Stimulated activated CD8-positive, alpha-beta memory T cell treated with anti-CD3 and anti-CD28 coated beads, Interleukin-4, amount 100 ng/mL, for 4 hours (primary cell): ENCODE results near the gene CSNK1G3.

ENCODE experiments used
- DNase-seq, 2 donors: peaks; one replicate each; pipeline ENCODE4 v3.0.0-alpha.2; 2020; ENCODE audit warnings: low read depth in 2 of 2, low spot score in 1 of 2

Gene CSNK1G3

DNA sequence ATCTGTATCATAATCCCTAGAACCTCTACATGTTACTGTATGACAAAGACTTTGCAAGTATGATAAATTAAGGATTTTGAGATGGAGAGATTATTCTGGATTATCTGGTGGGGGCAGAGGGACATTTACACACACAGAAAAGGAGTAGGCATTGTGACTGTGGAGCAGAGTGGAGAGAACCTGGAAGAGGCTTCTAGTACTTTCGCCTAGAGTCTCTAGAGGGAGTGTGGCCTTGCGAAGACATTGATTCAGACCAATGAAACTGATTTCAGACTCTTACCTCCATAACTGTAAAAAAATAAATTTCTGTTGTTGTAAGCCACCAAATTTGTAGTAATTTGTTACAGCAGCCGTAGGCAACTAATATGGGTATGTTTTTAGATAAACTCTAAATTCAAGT is 45.9 kb downstream of the CSNK1G3 start:
- DNase-seq = no peak

DNA sequence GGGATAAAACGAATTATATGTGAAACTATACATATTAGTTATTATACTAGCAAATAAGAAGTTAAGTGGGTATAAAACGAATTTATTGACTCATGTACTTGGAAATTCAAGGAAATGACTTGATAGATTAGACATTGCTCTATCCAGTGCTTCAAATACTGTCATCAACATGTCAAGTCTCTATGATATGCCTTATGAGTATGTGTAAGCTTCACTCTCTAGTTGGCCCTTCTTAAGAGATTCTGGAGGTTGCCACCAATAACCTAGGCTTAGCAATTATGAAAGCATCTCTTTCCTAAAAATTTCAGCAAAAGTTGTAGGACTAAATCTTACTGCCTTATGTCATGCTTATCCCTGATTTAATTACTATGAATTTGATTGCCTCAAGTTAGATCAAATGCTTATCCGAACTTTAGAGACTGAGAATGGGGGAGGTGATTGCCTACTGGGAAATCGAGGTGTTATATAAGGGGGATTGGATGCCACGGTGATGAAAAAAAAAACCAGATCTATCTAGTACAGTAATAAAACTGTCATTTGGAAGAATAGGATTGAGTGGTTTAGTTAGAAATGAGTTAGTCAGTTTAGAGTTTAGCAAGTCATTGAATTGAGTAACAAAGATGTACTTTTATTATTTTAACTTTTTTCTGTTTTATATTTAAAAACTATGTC is 46.9 kb downstream of the CSNK1G3 start:
- no peak for DNase-seq

DNA sequence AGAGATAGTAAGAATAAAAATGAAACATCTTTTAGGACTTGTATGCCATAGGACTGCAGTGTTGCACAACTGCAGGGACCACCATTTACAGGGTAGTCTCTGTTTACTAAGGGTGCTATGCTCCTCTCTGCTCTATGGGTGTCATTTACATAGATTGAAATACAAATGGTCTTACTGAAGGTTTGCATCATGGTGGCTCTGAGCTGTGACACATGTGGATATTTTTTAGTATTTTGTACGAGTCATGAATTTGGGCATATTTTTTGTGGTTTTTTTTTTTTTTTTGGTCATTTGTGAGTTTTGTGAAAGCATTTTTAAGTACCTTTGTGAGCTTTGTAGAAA is 47.4 kb downstream of the CSNK1G3 start:
- no peak for DNase-seq

DNA sequence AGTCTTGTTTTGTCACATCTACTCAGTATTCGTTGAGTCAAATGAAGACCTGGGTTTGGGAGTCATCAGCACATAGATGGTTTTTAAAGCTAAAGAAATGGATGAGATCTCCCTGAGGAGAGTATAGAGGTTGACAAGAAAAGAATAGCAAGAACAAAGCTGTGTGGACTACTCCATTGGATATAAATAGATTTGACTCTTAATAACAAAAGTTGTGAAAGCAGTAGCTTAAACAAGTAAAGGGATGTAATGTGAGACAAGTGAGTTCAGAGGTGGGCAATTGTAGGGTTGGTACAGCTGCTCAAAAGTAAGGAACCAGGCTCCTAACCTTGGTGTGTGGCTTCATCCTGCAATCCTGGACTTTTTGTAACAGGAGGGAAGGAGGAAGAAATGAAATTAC is 49.3 kb downstream of the CSNK1G3 start:
- no peak for DNase-seq

DNA sequence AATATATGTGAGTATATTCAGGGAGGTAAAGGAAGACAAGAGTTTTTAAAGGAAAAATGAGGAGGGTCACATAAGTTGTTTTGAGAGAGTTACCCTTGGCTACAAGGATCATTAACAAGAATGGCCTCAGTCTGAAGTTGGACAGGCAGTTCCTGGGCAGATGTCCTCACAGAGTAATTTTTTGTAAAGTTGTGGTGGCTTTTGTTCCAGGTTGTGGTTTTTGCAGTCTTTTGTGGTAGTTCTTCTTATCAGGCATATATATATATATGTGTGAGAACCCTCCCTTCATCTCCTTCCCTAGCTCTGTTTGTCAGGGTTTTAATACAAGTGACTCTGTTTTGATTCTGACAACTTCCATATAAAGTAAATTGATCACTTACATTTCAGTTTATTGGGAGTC is 60.0 kb downstream of the CSNK1G3 start:
- no peak for DNase-seq

DNA sequence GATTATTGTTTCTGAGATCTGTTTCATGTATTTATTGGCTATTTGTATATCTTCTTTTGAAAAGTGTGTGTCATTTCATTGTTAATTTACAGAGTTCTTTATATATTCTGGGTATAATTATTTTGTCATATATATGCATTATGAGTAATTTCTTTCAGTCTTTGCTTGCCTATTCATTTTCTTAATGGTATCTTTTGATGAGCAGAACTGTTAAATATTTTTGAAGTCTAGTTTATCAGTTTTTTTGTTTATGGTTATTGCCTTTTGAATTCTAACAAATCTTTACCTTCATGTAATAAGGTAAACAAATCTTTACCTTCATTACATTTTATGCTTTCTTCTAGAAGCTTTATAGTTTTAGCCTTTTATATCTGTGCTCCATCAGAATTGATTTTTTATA is 66.4 kb downstream of the CSNK1G3 start:
- DNase-seq = no peak

DNA sequence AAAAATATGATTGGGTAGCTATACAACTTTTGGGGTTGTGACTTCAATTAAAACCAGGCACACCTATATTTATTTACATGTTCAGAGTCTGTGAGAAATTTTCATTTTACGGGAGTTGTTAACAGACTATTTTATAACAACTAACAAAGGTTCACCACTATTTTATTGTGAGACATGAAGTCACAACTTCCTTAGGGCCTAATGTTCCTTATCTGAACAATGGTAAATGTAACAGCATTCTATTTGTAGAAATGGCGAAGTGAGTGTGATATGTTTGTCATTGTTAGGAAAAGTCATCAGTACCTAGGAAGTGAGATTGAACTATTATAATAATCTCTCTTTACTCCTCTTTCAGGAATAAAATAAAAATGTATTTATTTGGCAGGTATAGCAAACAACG is 67.4 kb downstream of the CSNK1G3 start:
- DNase-seq = no peak

DNA sequence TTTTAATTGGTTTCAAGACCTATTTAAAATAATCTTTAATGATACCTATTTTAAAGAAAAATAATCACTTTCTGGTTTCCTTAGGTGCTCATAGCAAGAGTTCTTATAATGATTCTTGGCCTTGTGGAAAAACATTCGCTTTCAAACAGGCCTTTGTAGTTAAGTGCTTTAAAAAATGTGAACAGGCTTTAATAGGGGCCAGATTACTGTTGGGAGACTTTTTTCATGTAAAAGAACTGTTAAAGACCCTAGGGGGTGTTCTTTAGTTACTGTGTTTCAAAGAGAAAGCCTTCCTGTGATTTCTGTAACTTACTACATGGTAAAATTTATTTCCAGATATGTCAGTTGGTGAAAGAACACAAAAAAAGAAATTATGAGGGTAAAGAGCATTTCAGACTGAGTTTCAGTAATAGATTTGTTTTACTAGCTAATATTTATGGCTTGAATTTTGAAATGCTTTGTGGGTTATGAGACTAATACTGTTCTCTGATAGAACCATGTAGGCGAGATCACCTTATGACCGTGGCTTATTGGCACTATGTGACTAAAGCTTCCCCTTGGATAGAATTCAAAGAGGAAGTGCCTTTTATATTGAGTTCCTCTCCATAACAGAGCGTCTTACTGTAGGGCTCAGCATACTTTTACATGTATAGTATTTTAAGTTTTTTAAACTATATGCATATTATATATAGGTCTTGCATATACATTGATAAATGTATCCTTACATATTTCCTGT is 70.7 kb downstream of the CSNK1G3 start:
- DNase-seq = no peak

DNA sequence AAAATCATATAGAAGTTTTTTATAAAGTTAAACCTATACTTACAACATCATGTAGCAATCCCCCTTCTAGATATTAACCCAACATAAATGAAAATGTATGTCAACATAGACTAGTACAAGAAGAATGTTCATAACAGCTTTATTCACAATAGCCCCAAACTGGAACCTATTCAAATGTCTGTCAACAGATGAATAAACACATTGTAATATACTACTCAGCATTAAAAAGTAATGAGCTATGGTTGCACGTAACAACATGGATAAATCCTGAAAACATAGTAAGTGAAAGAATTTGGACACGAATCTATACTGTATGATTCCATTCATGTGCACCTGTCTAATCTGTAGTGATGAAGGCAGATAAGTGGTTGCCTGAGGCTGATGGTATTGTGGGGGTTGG is 73.9 kb downstream of the CSNK1G3 start:
- no peak for DNase-seq

DNA sequence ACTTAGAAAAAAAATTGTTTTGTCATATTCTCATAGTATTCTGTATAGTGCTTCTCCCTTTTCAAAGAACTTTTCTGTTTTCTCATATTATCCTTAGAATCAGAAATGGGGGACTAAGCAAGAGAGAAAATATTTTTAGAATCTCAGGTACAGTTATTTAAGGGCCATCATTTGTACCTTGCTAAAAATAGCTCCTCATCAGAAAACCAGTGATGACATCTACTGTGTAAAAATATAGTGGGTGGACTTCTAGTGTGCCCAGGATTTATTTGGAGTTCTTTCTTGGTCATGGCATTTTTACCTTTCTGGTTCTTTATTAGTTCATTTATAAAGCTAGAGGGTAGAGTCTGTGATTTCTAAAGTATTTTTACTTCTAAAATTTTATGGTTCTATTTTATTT is 82.5 kb downstream of the CSNK1G3 start:
- no peak for DNase-seq

DNA sequence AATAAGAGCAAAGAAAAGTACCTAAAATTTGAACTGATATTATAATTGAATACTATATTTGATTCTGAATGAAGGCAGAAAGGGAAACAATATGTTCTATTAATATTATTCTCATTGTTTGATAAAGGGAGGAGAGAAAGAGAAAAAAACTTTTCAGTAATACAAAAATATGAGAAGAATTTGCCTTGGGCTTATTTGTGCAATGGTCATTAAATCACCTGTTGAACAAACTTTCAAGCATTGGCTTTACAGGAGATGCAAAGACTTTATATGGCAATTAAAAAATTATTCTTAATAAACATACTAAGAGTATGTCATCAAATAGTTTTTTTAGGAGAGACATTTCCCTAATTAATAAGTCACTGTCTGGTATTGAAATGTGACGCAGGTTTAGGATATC is 85.0 kb downstream of the CSNK1G3 start:
- no peak for DNase-seq

DNA sequence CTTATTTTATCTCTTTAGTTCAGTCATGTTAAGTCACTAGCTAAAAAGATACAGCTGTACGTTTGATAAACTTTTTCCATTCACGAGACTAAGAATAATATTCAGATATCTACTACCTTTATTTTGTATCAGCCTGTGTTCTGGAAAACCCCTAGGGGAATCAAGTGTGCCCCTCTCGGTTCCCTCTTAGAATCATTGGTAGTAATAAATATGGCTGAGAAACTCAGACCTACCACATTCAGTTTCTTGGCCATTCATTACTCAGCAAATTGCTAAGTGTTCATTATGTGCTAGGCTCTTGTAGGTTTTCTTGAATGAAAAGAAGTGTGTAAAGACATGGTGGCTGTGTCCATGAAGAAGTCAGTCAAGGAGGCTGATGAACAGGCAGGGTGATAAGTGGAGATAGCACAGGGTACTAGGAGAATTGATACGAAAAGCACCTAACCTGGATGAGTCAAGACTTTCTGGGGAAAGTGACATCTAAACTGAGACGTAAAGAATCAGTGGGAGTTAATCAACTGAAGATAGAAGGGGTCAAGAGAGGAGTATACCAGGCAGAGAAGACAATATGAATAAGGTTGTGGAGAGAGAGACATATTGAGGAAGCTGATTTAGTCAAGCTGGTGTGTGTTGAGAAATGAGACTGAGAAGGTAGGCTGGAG is 86.2 kb downstream of the CSNK1G3 start:
- no peak for DNase-seq

DNA sequence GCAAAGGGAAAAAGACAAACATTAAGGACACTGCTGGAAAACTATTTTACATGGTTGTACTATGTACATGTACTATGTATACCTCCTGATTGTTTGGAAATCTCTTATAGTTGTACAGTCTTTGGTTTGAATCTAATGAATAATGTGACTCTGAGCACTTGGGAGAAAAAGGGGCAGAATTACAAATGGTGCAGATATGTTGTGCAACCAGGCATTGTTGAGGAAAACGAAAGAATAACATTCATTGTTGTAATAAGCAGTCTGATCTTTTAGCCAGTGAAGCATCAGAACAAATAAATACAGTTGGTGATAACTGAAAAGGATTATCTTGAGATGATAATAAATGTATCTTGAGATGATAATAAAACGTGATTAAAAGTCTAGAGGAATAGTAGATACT is 87.2 kb downstream of the CSNK1G3 start:
- DNase-seq = no peak

DNA sequence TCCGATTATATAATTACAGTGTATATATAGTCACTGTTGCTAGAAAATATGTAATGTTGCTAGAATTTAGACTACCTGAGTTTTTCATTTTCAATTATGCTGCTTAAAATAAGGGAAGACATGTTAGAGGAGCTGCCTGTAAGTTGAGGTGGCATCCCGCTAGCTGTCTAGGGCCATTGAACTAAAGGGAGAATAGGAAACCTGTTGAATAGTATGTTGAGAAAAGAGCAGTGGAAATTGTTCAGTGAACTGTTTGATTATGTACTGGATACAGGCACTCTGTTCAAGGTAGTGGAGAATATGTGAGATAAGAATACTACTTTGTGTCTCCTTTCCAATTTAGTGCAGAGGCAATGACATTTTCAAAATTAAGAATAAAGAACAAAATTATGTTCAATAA is 89.6 kb downstream of the CSNK1G3 start:
- no peak for DNase-seq

DNA sequence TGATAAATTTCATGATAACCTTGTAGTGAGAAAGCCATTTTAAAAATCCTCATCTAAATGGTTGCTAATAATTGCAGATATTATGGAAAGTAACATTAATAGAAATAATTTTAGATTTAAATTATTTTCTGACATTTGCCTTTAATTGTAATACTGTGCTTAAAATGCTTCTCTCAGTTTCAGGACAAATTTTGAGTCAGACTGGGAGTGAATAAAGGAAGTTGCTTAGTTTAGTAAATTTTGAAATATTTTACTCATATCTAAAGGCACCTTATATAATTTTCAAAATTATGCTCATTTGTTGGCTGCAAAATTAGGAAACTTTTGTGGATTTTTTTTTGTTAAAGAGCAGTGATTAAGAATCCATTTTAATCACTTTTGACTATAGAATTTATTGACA is 93.8 kb downstream of the CSNK1G3 start:
- no peak for DNase-seq

DNA sequence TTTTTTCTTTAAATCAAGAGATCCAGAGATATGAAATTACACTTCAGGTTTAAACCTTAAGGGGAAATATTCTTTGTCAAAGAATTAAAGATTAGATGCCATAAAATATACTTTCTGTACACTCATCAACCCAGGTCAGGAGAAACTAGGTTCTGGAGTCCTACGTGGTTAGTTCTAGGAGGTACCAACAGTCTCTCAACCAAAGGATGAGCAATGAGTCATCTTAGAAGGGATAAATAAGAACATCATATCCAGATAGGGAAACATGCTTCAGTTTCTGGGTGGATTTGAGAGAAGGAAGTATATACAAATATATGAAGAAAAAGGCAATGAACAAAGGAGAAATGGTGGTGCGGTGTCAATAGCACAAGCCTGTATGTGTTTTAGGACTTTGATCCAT is 98.2 kb downstream of the CSNK1G3 start:
- DNase-seq = no peak

DNA sequence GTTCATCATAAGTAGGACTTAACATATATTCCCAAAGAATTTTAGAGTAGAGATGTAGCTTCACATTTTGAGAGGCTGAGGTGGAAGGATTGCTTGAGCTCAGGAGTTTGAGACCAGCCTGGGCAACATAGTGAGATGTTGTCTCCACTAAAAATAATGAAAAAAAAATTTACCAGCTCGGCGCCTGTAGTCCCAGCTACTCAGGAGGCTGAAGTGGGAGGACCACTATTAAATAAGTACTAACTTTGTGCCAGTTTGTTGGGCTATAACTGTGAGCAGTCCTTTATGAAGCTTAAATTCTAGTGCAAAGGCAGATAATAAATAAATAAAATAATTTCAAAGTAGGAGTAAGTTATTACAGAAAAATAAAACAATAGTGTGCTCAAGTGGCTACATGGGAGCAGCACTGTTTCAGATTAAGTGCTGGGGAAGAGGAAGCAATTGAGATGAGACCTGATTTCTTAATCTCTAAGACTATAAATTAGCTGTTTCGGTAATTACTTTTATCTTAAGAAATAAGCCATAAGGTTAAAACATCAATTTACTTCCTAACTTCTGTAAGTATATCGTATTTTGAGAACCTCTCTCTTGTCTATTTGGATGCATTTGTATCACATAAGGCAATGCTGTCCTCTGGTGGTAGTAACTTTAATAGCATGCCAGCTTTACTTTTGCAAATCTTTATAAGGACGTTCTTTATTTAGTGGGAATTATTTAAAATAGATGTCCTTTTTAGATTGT is 98.9 kb downstream of the CSNK1G3 start:
- no peak for DNase-seq

DNA sequence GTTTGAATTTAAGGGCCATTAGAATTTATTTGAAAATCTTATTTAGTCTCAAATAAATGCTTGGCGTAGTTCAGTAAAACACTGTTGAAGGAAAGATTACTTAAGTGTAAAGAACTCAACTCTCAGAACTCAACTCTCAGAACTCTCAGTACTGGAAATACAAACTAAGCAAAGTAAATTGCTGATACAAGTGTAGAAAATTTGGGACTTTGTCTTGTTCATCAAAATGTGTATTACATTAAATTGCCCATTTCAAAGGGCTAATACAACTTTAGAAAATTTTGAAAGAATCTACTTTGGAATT is 99.4 kb downstream of the CSNK1G3 start:
- DNase-seq = no peak

DNA sequence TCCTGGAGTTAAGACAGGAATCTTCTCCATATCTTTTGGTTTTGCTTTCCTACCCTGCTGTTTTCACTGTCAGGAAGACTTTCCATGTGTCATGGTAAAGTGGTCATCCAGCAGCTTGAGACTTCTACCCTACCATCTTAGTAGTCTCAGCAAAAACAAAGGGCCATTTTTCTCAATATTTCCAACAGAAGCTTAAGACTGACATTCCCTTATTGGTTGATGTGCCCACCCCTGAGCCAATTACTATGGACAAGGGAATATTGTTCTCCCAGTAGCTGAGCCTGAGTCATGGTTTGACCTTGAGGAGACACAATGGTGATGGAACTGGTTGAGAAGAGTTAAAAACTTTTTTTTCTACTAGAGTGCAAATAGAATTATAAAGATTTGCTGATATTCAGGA is 105.6 kb downstream of the CSNK1G3 start:
- DNase-seq = no peak

DNA sequence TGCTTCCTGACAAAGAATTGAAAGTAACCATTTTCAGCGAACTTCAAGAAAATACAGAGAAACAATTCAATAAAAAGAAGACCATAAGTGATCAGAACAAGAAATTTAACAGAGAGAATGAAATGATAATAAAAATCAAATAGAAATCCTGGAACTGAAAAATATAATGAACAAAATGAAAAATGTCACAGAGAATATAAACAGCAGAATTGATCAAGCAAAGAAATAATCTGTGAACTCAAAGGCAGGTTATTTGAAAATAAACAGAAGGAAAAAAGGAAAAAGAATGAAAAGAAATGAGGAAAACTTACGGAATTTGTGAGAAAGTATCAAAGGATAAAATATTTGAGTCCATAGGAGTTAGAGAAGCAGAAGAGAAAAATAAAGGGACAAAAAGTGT is 114.1 kb downstream of the CSNK1G3 start:
- no peak for DNase-seq

DNA sequence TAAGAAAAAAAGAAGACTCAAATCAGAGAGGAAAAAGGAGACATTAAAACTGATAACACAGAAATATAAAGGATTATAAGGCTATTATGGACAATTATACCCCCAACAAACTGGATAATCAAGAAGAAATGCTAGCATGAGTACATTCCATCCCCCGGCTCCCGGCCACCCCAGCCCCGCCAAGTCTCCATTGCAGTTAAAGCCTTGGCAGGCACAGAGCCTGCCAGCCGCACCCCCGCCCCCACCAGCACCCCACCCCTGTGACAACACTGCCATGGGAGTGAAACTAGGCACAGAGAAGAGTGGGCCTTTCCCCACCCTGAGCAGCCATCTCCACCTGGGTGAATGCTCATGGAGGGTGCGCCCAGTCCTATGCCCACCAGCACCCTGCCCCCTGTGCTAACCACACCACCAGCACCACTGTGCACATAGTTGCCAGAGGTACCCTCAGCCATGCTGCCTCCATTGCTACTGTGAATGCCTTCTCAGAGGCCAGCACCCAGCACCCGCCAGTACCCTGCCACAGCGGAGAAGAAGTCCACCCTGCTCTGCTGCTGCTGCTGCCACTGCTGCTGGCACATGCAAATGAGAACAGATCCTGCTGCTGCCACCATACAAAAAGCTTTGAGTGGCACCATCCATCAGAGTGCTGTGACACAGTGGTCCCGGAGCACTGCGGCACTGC is 117.0 kb downstream of the CSNK1G3 start:
- DNase-seq = no peak

DNA sequence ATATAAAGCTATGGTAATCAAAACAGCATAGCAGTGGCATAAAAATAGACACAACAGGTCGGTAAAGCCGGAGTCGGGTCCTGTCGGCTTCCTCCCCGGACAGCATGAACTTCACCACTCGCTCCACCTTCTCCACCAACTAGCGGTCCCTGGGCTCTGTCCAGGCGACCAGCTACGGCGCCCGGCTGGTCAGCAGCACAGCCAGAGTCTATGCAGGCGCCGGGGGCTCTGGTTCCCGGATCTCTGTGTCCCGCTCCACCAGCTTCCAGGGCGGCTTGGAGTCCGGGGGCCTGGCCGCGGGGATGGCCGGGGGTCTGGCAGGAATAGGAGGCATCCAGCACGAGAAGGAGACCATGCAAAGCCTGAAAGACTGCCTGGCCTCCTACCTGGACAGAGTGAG is 124.0 kb downstream of the CSNK1G3 start:
- DNase-seq = no peak
